Activated CD4-positive, alpha-beta T cell treated with anti-CD3 and anti-CD28 coated beads for 1 hour (primary cell): ENCODE measurements around the gene OSBPL6.

Experiments used
- DNase-seq: peaks from one replicate; pipeline ENCODE4 v3.0.0-alpha.2; 2020

Gene OSBPL6

GRCh38 chr2:178199334-178199733 lies 5.0 kb downstream of the OSBPL6 start:
- no peak for DNase-seq

GRCh38 chr2:178200331-178200730 lies 6.0 kb downstream of the OSBPL6 start:
- DNase-seq: no peak

- DNase-seq: no peak
Observed at GRCh38 chr2:178202927-178203326, 8.6 kb downstream of the OSBPL6 start.

- DNase-seq: no peak
Observed at GRCh38 chr2:178204977-178205376, 10.7 kb downstream of the OSBPL6 start.

GRCh38 chr2:178205853-178206521 lies 11.7 kb downstream of the OSBPL6 start:
- DNase-seq: no peak

GRCh38 chr2:178208336-178208735 lies 14.0 kb downstream of the OSBPL6 start:
- DNase-seq: no peak

GRCh38 chr2:178208817-178209216 lies 14.5 kb downstream of the OSBPL6 start:
- no peak for DNase-seq

GRCh38 chr2:178211460-178211859 lies 17.1 kb downstream of the OSBPL6 start:
- DNase-seq: no peak

GRCh38 chr2:178211943-178212342 lies 17.6 kb downstream of the OSBPL6 start:
- no peak for DNase-seq

- no peak for DNase-seq
Observed at GRCh38 chr2:178213991-178214390, 19.7 kb downstream of the OSBPL6 start.

- no peak for DNase-seq
Observed at GRCh38 chr2:178219247-178219646, 24.9 kb downstream of the OSBPL6 start.

GRCh38 chr2:178220814-178221213 lies 26.5 kb downstream of the OSBPL6 start:
- DNase-seq: no peak

GRCh38 chr2:178221556-178221955 lies 27.2 kb downstream of the OSBPL6 start:
- no peak for DNase-seq

- no peak for DNase-seq
Observed at GRCh38 chr2:178223806-178224205, 29.5 kb downstream of the OSBPL6 start.

- DNase-seq: no peak
Observed at GRCh38 chr2:178225006-178225805, 30.9 kb downstream of the OSBPL6 start.

- DNase-seq: no peak
Observed at GRCh38 chr2:178227187-178227586, 32.9 kb downstream of the OSBPL6 start.

GRCh38 chr2:178229927-178230326 lies 35.6 kb downstream of the OSBPL6 start:
- DNase-seq: no peak

- DNase-seq: no peak
Observed at GRCh38 chr2:178230396-178230795, 36.1 kb downstream of the OSBPL6 start.

- DNase-seq: no peak
Observed at GRCh38 chr2:178233428-178233827, 39.1 kb downstream of the OSBPL6 start.

GRCh38 chr2:178234648-178235047 lies 40.3 kb downstream of the OSBPL6 start:
- DNase-seq: no peak

- DNase-seq: no peak
Observed at GRCh38 chr2:178237488-178238153, 43.3 kb downstream of the OSBPL6 start.

- no peak for DNase-seq
Observed at GRCh38 chr2:178238154-178238521, 43.8 kb downstream of the OSBPL6 start.

GRCh38 chr2:178238750-178239149 lies 44.4 kb downstream of the OSBPL6 start:
- DNase-seq: no peak
